HG03025 (cell line): ENCODE measurements around the gene ATP8B3.

Source experiments
- ATAC-seq: cut with Tn5 transposase; IDR thresholded peaks from one replicate; pipeline ENCODE4 v1.9.1; 2021; ENCODE audit warnings: mild to moderate bottlenecking, moderate library complexity; ENCODE audit not compliant: unreplicated experiment, low FRiP score

The ATP8B3 gene

GRCh38 chr19:1748115-1748872 lies 63.8 kb downstream of the ATP8B3 start:
- ATAC-seq, result no peak

- no peak for ATAC-seq
Measured at GRCh38 chr19:1747285-1748114, 64.6 kb downstream of the ATP8B3 start.

GRCh38 chr19:1746401-1747284 lies 65.4 kb downstream of the ATP8B3 start:
- ATAC-seq, result no peak

- ATAC-seq, result no peak
Measured at GRCh38 chr19:1745589-1746031, 66.5 kb downstream of the ATP8B3 start.

GRCh38 chr19:1744822-1745563 lies 67.1 kb downstream of the ATP8B3 start:
- ATAC-seq, result no peak

GRCh38 chr19:1744133-1744665 lies 67.9 kb downstream of the ATP8B3 start:
- no peak for ATAC-seq

GRCh38 chr19:1742989-1743696 lies 68.9 kb downstream of the ATP8B3 start:
- ATAC-seq, result no peak

GRCh38 chr19:1739960-1740629 lies 72.0 kb downstream of the ATP8B3 start:
- ATAC-seq, result no peak

- no peak for ATAC-seq
Measured at GRCh38 chr19:1736927-1737326, 75.1 kb downstream of the ATP8B3 start.

- no peak for ATAC-seq
Measured at GRCh38 chr19:1736280-1736679, 75.8 kb downstream of the ATP8B3 start.

GRCh38 chr19:1734321-1734966 lies 77.6 kb downstream of the ATP8B3 start:
- no peak for ATAC-seq
